OCI-LY3 (cell line): Measurements from ENCODE around the gene MBD6.

Experiments
- H2AFZ ChIP-seq: fragments of 200-600, 300-600 bp; shearing (Covaris generic); 2 replicates; pipeline ENCODE4 v1.6.0; 2014; ENCODE audit warnings: antibody characterized with exemption, low read depth, low read length
- H3K27ac ChIP-seq: fragments of 200-600, 300-600 bp; sonication (generic); 2 replicates; pipeline ENCODE4 v1.5.1; 2014; ENCODE audit warnings: mild to moderate bottlenecking, low read length, moderate library complexity, mixed read lengths
- H3K27me3 ChIP-seq: fragments of 200-600, 300-600 bp; sonication (generic); 2 replicates; pipeline ENCODE4 v1.6.1; 2014; ENCODE audit warnings: low read depth, low read length, mixed read lengths
- H3K36me3 ChIP-seq: fragments of 200-600, 300-600 bp; sonication (generic); replicated peaks from 2 replicates; pipeline ENCODE3; 2014; ENCODE audit warnings: low read depth, low read length, mixed read lengths
- H3K4me1 ChIP-seq: fragments of 300-600, 200-600 bp; sonication (generic); 2 replicates; pipeline ENCODE4 v1.6.1; 2014; ENCODE audit warnings: low read length, mixed read lengths
- H3K4me2 ChIP-seq: fragments of 200-600, 300-600 bp; sonication (generic); 2 replicates; pipeline ENCODE4 v1.6.1; 2014; ENCODE audit warnings: low read length, mixed read lengths
- H3K4me3 ChIP-seq: fragments of 300-600, 200-600 bp; sonication (generic); 2 replicates; pipeline ENCODE4 v1.5.1; 2014; ENCODE audit warnings: antibody characterized with exemption, mild to moderate bottlenecking, low read length, moderate library complexity
- H3K79me2 ChIP-seq: fragments of 300-600, 200-600 bp; shearing (Covaris generic); 2 replicates; pipeline ENCODE4 v1.6.1; 2014; ENCODE audit warnings: mild to moderate bottlenecking, low read length, mixed read lengths
- H3K9ac ChIP-seq: fragments of 300-600, 200-600 bp; shearing (Covaris generic); 2 replicates; pipeline ENCODE4 v1.6.0; 2014; ENCODE audit warnings: mild to moderate bottlenecking, low read length, moderate library complexity
- H3K9me3 ChIP-seq: fragments of 200-600, 300-600 bp; shearing (Covaris generic); 2 replicates; pipeline ENCODE4 v1.6.1; 2014; ENCODE audit warnings: low read length, mixed read lengths; ENCODE audit not compliant: insufficient read depth
- H4K20me1 ChIP-seq: fragments of 200-600, 300-600 bp; sonication (generic); 2 replicates; pipeline ENCODE4 v1.6.1; 2016; ENCODE audit warnings: low read length, mixed read lengths; ENCODE audit not compliant: insufficient read depth
- EZH2phosphoT487 ChIP-seq: fragments of 200-600 bp; shearing (Covaris generic); IDR thresholded peaks from 2 replicates; pipeline ENCODE4 v1.6.1; 2018; ENCODE audit warnings: antibody characterized with exemption, mixed run types, low read depth
- TF ChIP-seq, protein P1 (sequence below): fragments of 200-600, 300-600 bp; sonication (generic); IDR thresholded peaks from 2 replicates; pipeline ENCODE4 v1.5.1; 2014; ENCODE audit warnings: antibody characterized with exemption, low read length, low read depth

MBD6 gene

GRCh38 chr12:57479376-57480115 is 43.1 kb upstream of the MBD6 start, which contains the start of gene ARHGAP9:
Gene ARHGAP9 (minus strand): TSS chr12:57479866. CDS start chr12:57479406, 460 bp downstream.
- H3K9ac ChIP-seq, result no peak within 1 kb of the TSS; the same call in 1 of the 2 replicates
- H3K27me3 ChIP-seq, result no peaks in the 10 kb centered on the region
- H2AFZ ChIP-seq, result peak within 1 kb of the TSS; percentile 99
- H3K9me3 ChIP-seq, result no peaks in the 10 kb centered on the region
- H4K20me1 ChIP-seq, result no peaks in the 10 kb centered on the region
- no peak for TF ChIP-seq EZH2phosphoT487
- TF ChIP-seq, protein P1, sequence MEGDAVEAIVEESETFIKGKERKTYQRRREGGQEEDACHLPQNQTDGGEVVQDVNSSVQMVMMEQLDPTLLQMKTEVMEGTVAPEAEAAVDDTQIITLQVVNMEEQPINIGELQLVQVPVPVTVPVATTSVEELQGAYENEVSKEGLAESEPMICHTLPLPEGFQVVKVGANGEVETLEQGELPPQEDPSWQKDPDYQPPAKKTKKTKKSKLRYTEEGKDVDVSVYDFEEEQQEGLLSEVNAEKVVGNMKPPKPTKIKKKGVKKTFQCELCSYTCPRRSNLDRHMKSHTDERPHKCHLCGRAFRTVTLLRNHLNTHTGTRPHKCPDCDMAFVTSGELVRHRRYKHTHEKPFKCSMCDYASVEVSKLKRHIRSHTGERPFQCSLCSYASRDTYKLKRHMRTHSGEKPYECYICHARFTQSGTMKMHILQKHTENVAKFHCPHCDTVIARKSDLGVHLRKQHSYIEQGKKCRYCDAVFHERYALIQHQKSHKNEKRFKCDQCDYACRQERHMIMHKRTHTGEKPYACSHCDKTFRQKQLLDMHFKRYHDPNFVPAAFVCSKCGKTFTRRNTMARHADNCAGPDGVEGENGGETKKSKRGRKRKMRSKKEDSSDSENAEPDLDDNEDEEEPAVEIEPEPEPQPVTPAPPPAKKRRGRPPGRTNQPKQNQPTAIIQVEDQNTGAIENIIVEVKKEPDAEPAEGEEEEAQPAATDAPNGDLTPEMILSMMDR, result no peak
- no peak within 1 kb of the TSS for H3K27ac ChIP-seq
- H3K4me1 ChIP-seq, result peaks cover 33% of the 10 kb centered on the region
- no peak within 1 kb of the TSS for H3K4me3 ChIP-seq
- no peaks in the 10 kb centered on the region for H3K79me2 ChIP-seq
- H3K4me2 ChIP-seq, result peak within 1 kb of the TSS; percentile 37
- no peaks in the 10 kb centered on the region for H3K36me3 ChIP-seq

GRCh38 chr12:57481671-57482070 is 41.0 kb upstream of the MBD6 start:
- peaks cover 30% of the 10 kb centered on the region for H3K4me1 ChIP-seq
- no peak overlapping the region for H3K27ac ChIP-seq
- H4K20me1 ChIP-seq, result no peaks in the 10 kb centered on the region
- H3K9me3 ChIP-seq, result no peaks in the 10 kb centered on the region
- TF ChIP-seq, protein P1, result no peak
- TF ChIP-seq EZH2phosphoT487, result no peak
- no peak overlapping the region for H3K4me3 ChIP-seq
- H2AFZ ChIP-seq, result no peak overlapping the region
- H3K36me3 ChIP-seq, result no peaks in the 10 kb centered on the region
- H3K9ac ChIP-seq, result no peak overlapping the region
- H3K4me2 ChIP-seq, result no peak overlapping the region
- H3K79me2 ChIP-seq, result no peaks in the 10 kb centered on the region
- H3K27me3 ChIP-seq, result no peaks in the 10 kb centered on the region

DNA sequence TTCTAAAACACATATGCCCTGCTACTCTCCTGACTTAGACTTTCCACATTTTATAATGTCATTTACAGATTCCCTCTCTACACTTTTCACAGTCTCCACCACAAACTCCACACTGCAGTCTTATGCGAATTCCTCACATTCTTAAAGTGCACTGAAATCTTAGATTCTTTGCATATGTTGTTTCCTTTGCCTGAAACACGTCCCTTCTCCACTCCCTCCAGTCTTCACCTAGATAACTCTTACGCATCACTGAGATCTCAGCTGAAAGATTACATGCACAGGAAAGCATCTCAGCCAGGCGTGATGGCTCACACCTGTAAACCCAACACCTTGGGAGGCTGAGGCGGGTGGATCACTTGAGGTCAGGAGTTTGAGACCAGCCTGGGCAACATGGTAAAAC is 39.2 kb upstream of the MBD6 start:
- H3K4me3 ChIP-seq, result no peak overlapping the region
- no peak overlapping the region for H3K27ac ChIP-seq
- no peak overlapping the region for H3K9ac ChIP-seq
- peaks cover 16% of the 10 kb centered on the region for H3K4me1 ChIP-seq
- H3K4me2 ChIP-seq, result no peak overlapping the region
- H4K20me1 ChIP-seq, result no peaks in the 10 kb centered on the region
- H3K9me3 ChIP-seq, result no peaks in the 10 kb centered on the region
- no peaks in the 10 kb centered on the region for H3K36me3 ChIP-seq
- no peaks in the 10 kb centered on the region for H3K27me3 ChIP-seq
- no peak overlapping the region for H2AFZ ChIP-seq
- TF ChIP-seq, protein P1, result no peak
- no peak for TF ChIP-seq EZH2phosphoT487
- H3K79me2 ChIP-seq, result peaks cover 7% of the 10 kb centered on the region

DNA sequence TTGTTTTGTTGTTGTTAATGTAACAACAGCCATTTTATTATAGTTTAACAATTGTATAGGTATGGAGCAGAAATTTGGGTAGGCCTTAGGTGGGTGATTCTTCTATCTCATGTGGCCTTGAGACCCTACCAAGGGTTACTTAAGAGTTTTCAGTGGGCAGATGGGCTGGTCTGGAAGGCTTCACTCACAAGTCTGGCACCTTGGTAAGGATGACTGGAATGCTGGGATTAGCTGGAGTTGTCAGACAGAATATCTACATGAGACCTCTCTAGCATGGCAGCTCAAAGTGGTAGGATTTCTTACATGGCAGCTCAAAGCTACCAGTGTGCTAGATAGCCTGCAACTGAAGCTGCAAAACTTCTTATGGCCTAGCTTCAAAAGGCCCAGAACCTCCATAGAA is 36.9 kb upstream of the MBD6 start:
- no peak overlapping the region for H2AFZ ChIP-seq
- no peaks in the 10 kb centered on the region for H3K9me3 ChIP-seq
- H4K20me1 ChIP-seq, result no peaks in the 10 kb centered on the region
- no peak overlapping the region for H3K4me3 ChIP-seq
- peaks cover 12% of the 10 kb centered on the region for H3K4me1 ChIP-seq
- H3K79me2 ChIP-seq, result peaks cover 26% of the 10 kb centered on the region
- TF ChIP-seq, protein P1, result no peak
- TF ChIP-seq EZH2phosphoT487, result no peak
- H3K9ac ChIP-seq, result no peak overlapping the region
- peaks cover 15% of the 10 kb centered on the region for H3K36me3 ChIP-seq
- H3K27ac ChIP-seq, result no peak overlapping the region
- no peak overlapping the region for H3K4me2 ChIP-seq
- no peaks in the 10 kb centered on the region for H3K27me3 ChIP-seq
